ENCODE data around the gene MTUS2. TPM values are rescaled to one million over a fixed set of nuclear protein-coding genes. Genes with fewer than 3 reads are reported as not detected.

The MTUS2 gene
- polyA plus RNA-seq, 1 donor from 2014 or later: 4.4 TPM

GRCh38 chr13:29028868-29029267, 208.7 kb downstream of the MTUS2 start:
- Histone ChIP-seq H3K4me2 (ENCODE audit: low read length) (no peak overlapping the region), H3K9ac (ENCODE audit: low read length) (no peak overlapping the region), H3K27me3 (ENCODE audit: insufficient read depth, low read depth, low read length) (no peaks in the 10 kb centered on the region), H3K4me3 (ENCODE audit: low read length) (no peak overlapping the region), H3K36me3 (ENCODE audit: insufficient read depth, low read length) (no peaks in the 10 kb centered on the region), H2AFZ (ENCODE audit: low read depth, low read length) (no peak overlapping the region), H3K27ac (ENCODE audit: low read length) (no peak overlapping the region), H4K20me1 (ENCODE audit: insufficient read depth) (no peaks in the 10 kb centered on the region), H3F3A (ENCODE audit: insufficient read depth, low read length, poor library complexity, severe bottlenecking) (no peaks in the 10 kb centered on the region), H3K9me3 (ENCODE audit: low read length) (no peaks in the 10 kb centered on the region), H3K9me2 (ENCODE audit: insufficient read depth, low read length) (no peaks in the 10 kb centered on the region), H3K79me2 (replicated peaks; ENCODE audit: insufficient read depth, low read length) (no peaks in the 10 kb centered on the region)
- TF ChIP-seq POLR2AphosphoS5 (IDR thresholded peaks at IDR 0.05) (no peak), EZH2 (IDR thresholded peaks at IDR 0.05; ENCODE audit: borderline replicate concordance, insufficient read depth, low read length, poor library complexity, severe bottlenecking) (no peak), TAF1 (IDR thresholded peaks at IDR 0.05; ENCODE audit: low read depth) (no peak)
- TF ChIP-seq, protein P1, sequence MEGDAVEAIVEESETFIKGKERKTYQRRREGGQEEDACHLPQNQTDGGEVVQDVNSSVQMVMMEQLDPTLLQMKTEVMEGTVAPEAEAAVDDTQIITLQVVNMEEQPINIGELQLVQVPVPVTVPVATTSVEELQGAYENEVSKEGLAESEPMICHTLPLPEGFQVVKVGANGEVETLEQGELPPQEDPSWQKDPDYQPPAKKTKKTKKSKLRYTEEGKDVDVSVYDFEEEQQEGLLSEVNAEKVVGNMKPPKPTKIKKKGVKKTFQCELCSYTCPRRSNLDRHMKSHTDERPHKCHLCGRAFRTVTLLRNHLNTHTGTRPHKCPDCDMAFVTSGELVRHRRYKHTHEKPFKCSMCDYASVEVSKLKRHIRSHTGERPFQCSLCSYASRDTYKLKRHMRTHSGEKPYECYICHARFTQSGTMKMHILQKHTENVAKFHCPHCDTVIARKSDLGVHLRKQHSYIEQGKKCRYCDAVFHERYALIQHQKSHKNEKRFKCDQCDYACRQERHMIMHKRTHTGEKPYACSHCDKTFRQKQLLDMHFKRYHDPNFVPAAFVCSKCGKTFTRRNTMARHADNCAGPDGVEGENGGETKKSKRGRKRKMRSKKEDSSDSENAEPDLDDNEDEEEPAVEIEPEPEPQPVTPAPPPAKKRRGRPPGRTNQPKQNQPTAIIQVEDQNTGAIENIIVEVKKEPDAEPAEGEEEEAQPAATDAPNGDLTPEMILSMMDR (IDR thresholded peaks at IDR 0.05; ENCODE audit: poor library complexity, severe bottlenecking): no peak

DNA sequence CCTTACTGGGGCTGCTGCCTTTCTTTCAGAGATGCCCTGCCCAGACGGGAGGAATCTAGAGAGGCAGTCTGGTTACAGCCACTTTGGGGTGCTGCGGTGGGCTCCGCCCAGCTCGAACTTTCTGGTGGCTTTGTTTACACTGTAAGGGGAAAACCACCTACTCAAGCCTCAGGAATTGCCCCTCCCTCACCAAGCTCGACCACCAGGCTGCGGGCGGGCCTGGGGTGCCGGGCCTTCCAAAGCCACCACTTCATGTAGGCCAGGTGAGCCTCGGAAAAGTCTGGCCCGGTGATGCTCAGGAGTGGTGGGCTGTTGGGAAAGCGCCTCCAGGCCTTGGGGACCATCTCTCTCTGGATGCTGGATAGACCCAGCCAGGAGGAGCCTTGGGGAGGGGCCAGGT, 218.6 kb downstream of the MTUS2 start:
- Histone ChIP-seq H3K4me2 (ENCODE audit: low read length) (no peak overlapping the region), H2AFZ (ENCODE audit: low read depth, low read length) (no peak overlapping the region), H3K9me3 (ENCODE audit: low read length) (no peaks in the 10 kb centered on the region), H3F3A (ENCODE audit: insufficient read depth, low read length, poor library complexity, severe bottlenecking) (no peaks in the 10 kb centered on the region), H3K36me3 (ENCODE audit: insufficient read depth, low read length) (no peaks in the 10 kb centered on the region), H3K4me3 (ENCODE audit: low read length) (no peak overlapping the region), H3K27me3 (ENCODE audit: insufficient read depth, low read depth, low read length) (no peaks in the 10 kb centered on the region), H3K79me2 (replicated peaks; ENCODE audit: insufficient read depth, low read length) (no peaks in the 10 kb centered on the region), H3K9ac (ENCODE audit: low read length) (no peak overlapping the region), H3K9me2 (ENCODE audit: insufficient read depth, low read length) (no peaks in the 10 kb centered on the region), H4K20me1 (ENCODE audit: insufficient read depth) (no peaks in the 10 kb centered on the region), H3K27ac (ENCODE audit: low read length) (no peak overlapping the region)
- TF ChIP-seq EZH2 (IDR thresholded peaks at IDR 0.05; ENCODE audit: borderline replicate concordance, insufficient read depth, low read length, poor library complexity, severe bottlenecking): no peak
- TF ChIP-seq TAF1 (IDR thresholded peaks at IDR 0.05; ENCODE audit: low read depth): no peak
- no peak for TF ChIP-seq RAD21 (conservative IDR thresholded peaks at IDR 0.05)
- no peak for TF ChIP-seq MXI1 (conservative IDR thresholded peaks at IDR 0.05; ENCODE audit: poor library complexity, severe bottlenecking)
- TF ChIP-seq, protein P1 (IDR thresholded peaks at IDR 0.05; ENCODE audit: poor library complexity, severe bottlenecking): no peak

GRCh38 chr13:29039212-29039611, 219.1 kb downstream of the MTUS2 start:
- Histone ChIP-seq H3K27ac (ENCODE audit: low read length) (no peak overlapping the region), H3K79me2 (replicated peaks; ENCODE audit: insufficient read depth, low read length) (no peaks in the 10 kb centered on the region), H3F3A (ENCODE audit: insufficient read depth, low read length, poor library complexity, severe bottlenecking) (no peaks in the 10 kb centered on the region), H3K9ac (ENCODE audit: low read length) (no peak overlapping the region), H3K9me3 (ENCODE audit: low read length) (no peaks in the 10 kb centered on the region), H3K9me2 (ENCODE audit: insufficient read depth, low read length) (no peaks in the 10 kb centered on the region), H3K4me3 (ENCODE audit: low read length) (no peak overlapping the region), H2AFZ (ENCODE audit: low read depth, low read length) (no peak overlapping the region), H3K4me2 (ENCODE audit: low read length) (no peak overlapping the region), H4K20me1 (ENCODE audit: insufficient read depth) (no peaks in the 10 kb centered on the region), H3K27me3 (ENCODE audit: insufficient read depth, low read depth, low read length) (no peaks in the 10 kb centered on the region), H3K36me3 (ENCODE audit: insufficient read depth, low read length) (no peaks in the 10 kb centered on the region)
- TF ChIP-seq POLR2AphosphoS5 (IDR thresholded peaks at IDR 0.05) (no peak), EP300 (conservative IDR thresholded peaks at IDR 0.05; ENCODE audit: poor library complexity, severe bottlenecking) (no peak), EZH2 (IDR thresholded peaks at IDR 0.05; ENCODE audit: borderline replicate concordance, insufficient read depth, low read length, poor library complexity, severe bottlenecking) (no peak), MXI1 (conservative IDR thresholded peaks at IDR 0.05; ENCODE audit: poor library complexity, severe bottlenecking) (no peak), REST (IDR thresholded peaks at IDR 0.05; ENCODE audit: borderline replicate concordance) (no peak), TAF1 (IDR thresholded peaks at IDR 0.05; ENCODE audit: low read depth) (no peak), SMC3 (conservative IDR thresholded peaks at IDR 0.05; ENCODE audit: poor library complexity) (no peak), RAD21 (conservative IDR thresholded peaks at IDR 0.05) (no peak)
- TF ChIP-seq, protein P1 (IDR thresholded peaks at IDR 0.05; ENCODE audit: poor library complexity, severe bottlenecking): no peak

All from neural cell (in vitro differentiated cells).